ENCODE results near the gene TRMT11. TPM values are rescaled to one million over a fixed set of nuclear protein-coding genes. Genes with fewer than 3 reads are reported as not detected.

The TRMT11 gene
- polyA plus RNA-seq, 3 donors: 2.1 to 3.3 (median 2.1) TPM

- Histone ChIP-seq H3K9ac (ENCODE audit: insufficient read depth, low read length, poor library complexity, severe bottlenecking) (no peak overlapping the region), H3K36me3 (replicated peaks in 1 of 2; ENCODE audit: control insufficient read depth in 1 of 2, insufficient read depth in 2 of 2, low read length in 2 of 2) (peaks cover 33 to 62% of the 10 kb centered on the region in 2 donors), H3K27me3 (ENCODE audit: control insufficient read depth in 2 of 2, insufficient read depth in 2 of 2, low read length in 2 of 2) (no peaks in the 10 kb centered on the region), H2AFZ (ENCODE audit: insufficient read depth, low read depth, low read length, poor library complexity, severe bottlenecking) (no peak overlapping the region), H3K4me3 (replicated peaks in 1 of 3; ENCODE audit: low read depth in 2 of 3, low read length in 3 of 3) (no peak overlapping the region), H4K20me1 (ENCODE audit: insufficient read depth, low read length) (no peaks in the 10 kb centered on the region), H3K9me3 (replicated peaks in 1 of 2; ENCODE audit: control insufficient read depth in 1 of 2, insufficient read depth in 1 of 2, low read length in 2 of 2) (no peaks in the 10 kb centered on the region), H3K4me1 (ENCODE audit: control insufficient read depth in 1 of 2, insufficient read depth in 2 of 2, low read length in 2 of 2) (no peaks in the 10 kb centered on the region), H3K79me2 (ENCODE audit: insufficient read depth, low read length) (no peaks in the 10 kb centered on the region), H3K27ac (ENCODE audit: low read depth in 1 of 2, low read length in 2 of 2) (no peak overlapping the region), H3K4me2 (replicated peaks; ENCODE audit: extremely low read depth, low read length, poor library complexity, severe bottlenecking) (no peak overlapping the region)
- DNase-seq: no peak
- H3K27ac Mint-ChIP-seq: no peak overlapping the region
- no peaks in the 10 kb centered on the region for H3K27me3 Mint-ChIP-seq (ENCODE audit: low read depth in 3 of 3)
- peaks cover 57 to 64% of the 10 kb centered on the region in 2 donors for H3K36me3 Mint-ChIP-seq
- intact Hi-C loops (cut with micrococcal nuclease): no loop called here
- no CpG with 5 or more reads among the region's 1 CpG for WGBS (ENCODE audit: insufficient coverage)
- TF ChIP-seq CTCF (IDR thresholded peaks at IDR 0.05): no peak
- no peak overlapping the region for H3K4me3 Mint-ChIP-seq
- H3K9me3 Mint-ChIP-seq: no peaks in the 10 kb centered on the region
- no peaks in the 10 kb centered on the region for H3K4me1 Mint-ChIP-seq
Measured at GRCh38 chr6:126015863-126016262, 29.5 kb downstream of the TRMT11 start.

GRCh38 chr6:126016591-126016990, 30.3 kb downstream of the TRMT11 start:
- H3K4me3 ChIP-seq (replicated peaks in 1 of 3; ENCODE audit: low read depth in 2 of 3, low read length in 3 of 3): no peak overlapping the region
- H3K36me3 Mint-ChIP-seq: peaks cover 59 to 65% of the 10 kb centered on the region in 2 donors
- no peaks in the 10 kb centered on the region for H3K9me3 ChIP-seq (replicated peaks in 1 of 2; ENCODE audit: control insufficient read depth in 1 of 2, insufficient read depth in 1 of 2, low read length in 2 of 2)
- H3K4me3 Mint-ChIP-seq: no peak overlapping the region
- H3K4me2 ChIP-seq (replicated peaks; ENCODE audit: extremely low read depth, low read length, poor library complexity, severe bottlenecking): no peak overlapping the region
- intact Hi-C loops (cut with micrococcal nuclease): no loop called here
- H3K27me3 ChIP-seq (ENCODE audit: control insufficient read depth in 2 of 2, insufficient read depth in 2 of 2, low read length in 2 of 2): no peaks in the 10 kb centered on the region
- H3K9ac ChIP-seq (ENCODE audit: insufficient read depth, low read length, poor library complexity, severe bottlenecking): no peak overlapping the region
- peaks cover 30 to 63% of the 10 kb centered on the region in 2 donors for H3K36me3 ChIP-seq (replicated peaks in 1 of 2; ENCODE audit: control insufficient read depth in 1 of 2, insufficient read depth in 2 of 2, low read length in 2 of 2)
- no peaks in the 10 kb centered on the region for H3K4me1 Mint-ChIP-seq
- H3K9me3 Mint-ChIP-seq: no peaks in the 10 kb centered on the region
- H3K27ac ChIP-seq (ENCODE audit: low read depth in 1 of 2, low read length in 2 of 2): no peak overlapping the region
- no CpG with 5 or more reads among the region's 2 CpGs for WGBS (ENCODE audit: insufficient coverage)
- no peak for TF ChIP-seq CTCF (IDR thresholded peaks at IDR 0.05)
- H4K20me1 ChIP-seq (ENCODE audit: insufficient read depth, low read length): no peaks in the 10 kb centered on the region
- H3K27ac Mint-ChIP-seq: no peak overlapping the region
- no peak for DNase-seq
- H3K79me2 ChIP-seq (ENCODE audit: insufficient read depth, low read length): no peaks in the 10 kb centered on the region
- H3K4me1 ChIP-seq (ENCODE audit: control insufficient read depth in 1 of 2, insufficient read depth in 2 of 2, low read length in 2 of 2): no peaks in the 10 kb centered on the region
- no peaks in the 10 kb centered on the region for H3K27me3 Mint-ChIP-seq (ENCODE audit: low read depth in 3 of 3)
- H2AFZ ChIP-seq (ENCODE audit: insufficient read depth, low read depth, low read length, poor library complexity, severe bottlenecking): no peak overlapping the region
